H1 (cell line): ENCODE results near the gene ZNRF3. TPM values are rescaled to one million over a fixed set of nuclear protein-coding genes. Genes with fewer than 3 reads are reported as not detected.

Source experiments
- CTCF ChIA-PET: fragments of 300-600 bp; sonication (Branson Sonifier 250); formaldehyde crosslinking; loops from one replicate; lab custom pipeline; 2021; ENCODE audit not compliant: partially characterized antibody; lab: Charles Lee
- POLR2A ChIA-PET: fragments of 300-600 bp; sonication (Branson Sonifier 250); formaldehyde crosslinking; loops from one replicate; lab custom pipeline; 2021; ENCODE audit warnings: inconsistent platforms; ENCODE audit not compliant: partially characterized antibody; lab: Charles Lee
- DNase-seq, 2 experiments: peaks; one replicate each; pipeline versions ENCODE4 v3.0.0 to v3.0.0-alpha.2; 2010 to 2022; ENCODE audit warnings: low spot score in 2 of 2, low read depth in 1 of 2, mixed read lengths in 1 of 2
- FAIRE-seq: peaks from 2 replicates; lab custom pipeline; 2011; peaks lifted over from hg19 to GRCh38; lab: Jason Lieb, UNC
- H2AFZ ChIP-seq: 2 replicates; pipeline ENCODE4 v1.8.1; 2012; ENCODE audit warnings: low read length, inconsistent platforms
- H2AK5ac ChIP-seq: 2 replicates; pipeline ENCODE4 v1.6.1; 2013; ENCODE audit warnings: low read depth, low read length
- H2BK120ac ChIP-seq: replicated peaks from 2 replicates; pipeline ENCODE3; 2013; ENCODE audit warnings: low read depth, low read length, inconsistent platforms
- H2BK12ac ChIP-seq: 2 replicates; pipeline ENCODE4 v1.6.1; 2013; ENCODE audit warnings: low read depth, low read length
- H2BK15ac ChIP-seq: 2 replicates; pipeline ENCODE4 v1.6.1; 2013; ENCODE audit warnings: low read length
- H2BK20ac ChIP-seq: 2 replicates; pipeline ENCODE4 v1.6.1; 2013; ENCODE audit warnings: low read length
- H2BK5ac ChIP-seq: 2 replicates; pipeline ENCODE4 v1.6.1; 2013; ENCODE audit warnings: low read depth, low read length
- H3K14ac ChIP-seq: 2 replicates; pipeline ENCODE4 v1.6.1; 2013; ENCODE audit warnings: inconsistent platforms; ENCODE audit not compliant: insufficient read length
- H3K18ac ChIP-seq: 2 replicates; pipeline ENCODE4 v1.6.1; 2013; ENCODE audit warnings: low read length; ENCODE audit errors: extremely low read depth
- H3K23ac ChIP-seq: 2 replicates; pipeline ENCODE4 v1.6.1; 2013; ENCODE audit warnings: inconsistent platforms; ENCODE audit not compliant: insufficient read length
- H3K23me2 ChIP-seq: 2 replicates; pipeline ENCODE4 v1.6.1; 2013; ENCODE audit warnings: low read depth, low read length
- H3K27ac ChIP-seq: 2 replicates; pipeline ENCODE4 v1.6.1; 2011; ENCODE audit warnings: low read depth, low read length, inconsistent platforms
- H3K27me3 ChIP-seq, 4 experiments: replicated peaks in 1 of 4; 1 replicate in 1 of 4; 2 replicates in 3 of 4; pipeline versions ENCODE4 v1.6.1 to v1.8.1; 2011 to 2013; ENCODE audit warnings: low read length in 3 of 4, mild to moderate bottlenecking in 3 of 4, inconsistent platforms in 2 of 4, mixed read lengths in 2 of 4, moderate library complexity in 1 of 4; ENCODE audit not compliant: control insufficient read depth in 3 of 4, insufficient read depth in 3 of 4; ENCODE audit errors: extremely low read depth in 1 of 4
- H3K36me3 ChIP-seq, 4 experiments: 2 replicates each; pipeline versions ENCODE4 v1.6.1 to v1.8.1; 2011 to 2013; ENCODE audit warnings: mild to moderate bottlenecking in 4 of 4, low read length in 3 of 4, moderate library complexity in 2 of 4, control low read depth in 1 of 4, inconsistent platforms in 1 of 4; ENCODE audit not compliant: insufficient read depth in 4 of 4, control insufficient read depth in 2 of 4
- H3K4ac ChIP-seq: replicated peaks from 2 replicates; pipeline ENCODE3; 2013; ENCODE audit warnings: low read length, low read depth, mixed read lengths, inconsistent platforms; ENCODE audit not compliant: insufficient read length
- H3K4me1 ChIP-seq, 4 experiments: replicated peaks in 1 of 4; 1 replicate in 1 of 4; 2 replicates in 3 of 4; pipeline versions ENCODE4 v1.6.1 to v1.8.1; 2011 to 2013; ENCODE audit warnings: low read length in 3 of 4, inconsistent platforms in 2 of 4, mixed read lengths in 1 of 4; ENCODE audit not compliant: insufficient read depth in 4 of 4, control insufficient read depth in 3 of 4
- H3K4me2 ChIP-seq, 2 experiments: 2 replicates each; pipeline versions ENCODE4 v1.6.1 to v1.8.1; 2011 to 2013; ENCODE audit warnings: low read depth in 2 of 2, low read length in 2 of 2, control low read depth in 1 of 2, inconsistent platforms in 1 of 2, mild to moderate bottlenecking in 1 of 2; ENCODE audit not compliant: insufficient read depth in 1 of 2
- H3K4me3 ChIP-seq, 4 experiments: fragments of 200-600, 300-600 bp in 1 of 4; sonication (generic), shearing (Covaris generic), sonication (Bioruptor Twin) in 1 of 4; 2 replicates each; pipeline versions ENCODE4 v1.5.1 to v1.8.1; 2011 to 2016; ENCODE audit warnings: low read length in 4 of 4, low read depth in 3 of 4, control low read depth in 2 of 4, inconsistent platforms in 2 of 4, mild to moderate bottlenecking in 2 of 4, mixed read lengths in 1 of 4, moderate library complexity in 1 of 4; ENCODE audit not compliant: insufficient read depth in 2 of 4; ENCODE audit errors: extremely low read depth in 1 of 4
- H3K56ac ChIP-seq: replicated peaks from 2 replicates; pipeline ENCODE3; 2013; ENCODE audit warnings: low read depth, mild to moderate bottlenecking, mixed read lengths, low read length, inconsistent platforms; ENCODE audit not compliant: insufficient read length
- H3K79me1 ChIP-seq: 2 replicates; pipeline ENCODE4 v1.6.1; 2013; ENCODE audit warnings: low read depth, low read length, control low read depth
- H3K79me2 ChIP-seq, 2 experiments: 2 replicates each; pipeline versions ENCODE4 v1.6.1 to v1.8.1; 2012 to 2013; ENCODE audit warnings: low read length in 2 of 2, mild to moderate bottlenecking in 2 of 2, inconsistent platforms in 1 of 2; ENCODE audit not compliant: insufficient read depth in 2 of 2, control insufficient read depth in 1 of 2
- H3K9ac ChIP-seq, 4 experiments: replicated peaks in 1 of 4; 1 replicate in 1 of 4; 2 replicates in 3 of 4; pipeline versions ENCODE4 v1.6.1 to v1.8.1; 2011 to 2013; ENCODE audit warnings: low read depth in 3 of 4, low read length in 3 of 4, control low read depth in 2 of 4, mild to moderate bottlenecking in 2 of 4, moderate library complexity in 2 of 4, inconsistent platforms in 1 of 4; ENCODE audit errors: extremely low read depth in 1 of 4
- H3K9me3 ChIP-seq, 2 experiments: 2 replicates each; pipeline versions ENCODE4 v1.6.1 to v1.8.1; 2012 to 2013; ENCODE audit warnings: mild to moderate bottlenecking in 2 of 2, moderate library complexity in 2 of 2, control low read depth in 1 of 2, inconsistent platforms in 1 of 2, low read depth in 1 of 2, low read length in 1 of 2, mixed read lengths in 1 of 2; ENCODE audit not compliant: insufficient read depth in 2 of 2
- H4K20me1 ChIP-seq, 2 experiments: replicated peaks in 1 of 2; 2 replicates each; pipeline versions ENCODE3 to v1.8.1; 2011 to 2013; ENCODE audit warnings: inconsistent platforms in 2 of 2, low read length in 2 of 2, mild to moderate bottlenecking in 1 of 2; ENCODE audit not compliant: insufficient read depth in 2 of 2, control insufficient read depth in 1 of 2
- H4K5ac ChIP-seq: 2 replicates; pipeline ENCODE4 v1.6.1; 2013; ENCODE audit warnings: low read length, low read depth, mixed read lengths, inconsistent platforms; ENCODE audit not compliant: insufficient read length
- H4K8ac ChIP-seq: 2 replicates; pipeline ENCODE4 v1.8.0; 2013; ENCODE audit warnings: mild to moderate bottlenecking, moderate library complexity, low read length, inconsistent platforms; ENCODE audit not compliant: insufficient read depth; ENCODE audit errors: extremely low read depth
- H4K91ac ChIP-seq: replicated peaks from 2 replicates; pipeline ENCODE3; 2013; ENCODE audit warnings: low read length, mixed read lengths, inconsistent platforms; ENCODE audit not compliant: insufficient read length
- BRCA1 ChIP-seq: IDR thresholded peaks from 2 replicates; pipeline ENCODE4 v1.6.1; 2012; ENCODE audit warnings: low read depth, low read length, improper control_type of control experiment
- EZH2 ChIP-seq: fragments of 200-600 bp; sonication (generic); IDR thresholded peaks from 2 replicates; pipeline ENCODE4 v1.7.1; 2012; ENCODE audit warnings: low read depth, mild to moderate bottlenecking, moderate library complexity, low read length, inconsistent platforms; ENCODE audit not compliant: severe bottlenecking
- JUND ChIP-seq: IDR thresholded peaks from 2 replicates; pipeline ENCODE4 v1.6.1; 2011; ENCODE audit warnings: mild to moderate bottlenecking, improper control_type of control experiment, low read length
- NANOG ChIP-seq: IDR thresholded peaks from 2 replicates; pipeline ENCODE4 v1.6.1; 2011; ENCODE audit warnings: low read length, low read depth, mild to moderate bottlenecking, inconsistent platforms; ENCODE audit not compliant: insufficient read depth, poor library complexity, severe bottlenecking
- POU5F1 ChIP-seq: IDR thresholded peaks from 2 replicates; pipeline ENCODE4 v1.6.1; 2011; ENCODE audit warnings: low read depth, mild to moderate bottlenecking, low read length, moderate library complexity
- SUZ12 ChIP-seq: fragments of 200-600 bp; sonication (generic); IDR thresholded peaks from 2 replicates; pipeline ENCODE4 v1.6.1; 2012; ENCODE audit warnings: mild to moderate bottlenecking, inconsistent platforms, low read length, moderate library complexity, mixed read lengths
- TBP ChIP-seq: IDR thresholded peaks from 2 replicates; pipeline ENCODE4 v1.6.1; 2011; ENCODE audit warnings: low read depth, low read length, improper control_type of control experiment
- TCF12 ChIP-seq: IDR thresholded peaks from 2 replicates; pipeline ENCODE4 v1.6.1; 2011; ENCODE audit warnings: low read depth, mild to moderate bottlenecking, low read length
- YY1 ChIP-seq: IDR thresholded peaks from 2 replicates; pipeline ENCODE4 v1.6.1; 2011; ENCODE audit warnings: low read depth, mild to moderate bottlenecking, low read length
- WGBS, 2 experiments: shearing (Covaris generic) in 1 of 2; methylation state at CpG; one replicate each; pipeline versions ENCODE4 v1.1.6 to v1.1.7; 2013 to 2015; ENCODE audit warnings: low lambda C conversion rate in 2 of 2, mixed read lengths in 2 of 2, inconsistent platforms in 1 of 2, low coverage in 1 of 2, missing lambda C conversion rate in 1 of 2; ENCODE audit not compliant: insufficient replicate concordance in 2 of 2, insufficient coverage in 1 of 2, insufficient read length in 1 of 2; ENCODE audit errors: extremely low coverage in 1 of 2, missing lambda C conversion rate in 1 of 2; 5-methylcytosine and 5-hydroxymethylcytosine counted together
- polyA plus RNA-seq, 7 experiments: library from polyadenylated mRNA; depleted of rRNA in 3 of 7; stranded (reverse) in 5 of 7; unstranded in 2 of 7; fragments of >200 nt in 5 of 7; fragments of 200-250 nt in 2 of 7; gene quantifications; 1 replicate in 5 of 7; 2 replicates in 1 of 7; 4 replicates in 1 of 7; pipeline versions ENCODE4 v1.2.1 to v1.2.3, GENCODE V29; 2011 to 2013; ENCODE audit warnings: missing spikeins in 2 of 7, mixed read lengths in 2 of 7
- total RNA-seq: library from RNA; stranded (reverse); fragmentation: NEBNext Ultra II Directional; extraction: Animal tissue kit (Norgen Biotek cat#: 25700); gene quantifications from 2 replicates; pipeline ENCODE4 v1.2.1, GENCODE V29; 2021
- TF ChIP-seq, protein P1 (sequence below), 3 experiments: IDR thresholded peaks; 1 replicate in 2 of 3; 2 replicates in 1 of 3; pipeline versions ENCODE4 v1.5.1 to v1.6.1; 2011; ENCODE audit warnings: low read length in 3 of 3, mild to moderate bottlenecking in 3 of 3, inconsistent platforms in 2 of 3, low read depth in 1 of 3, moderate library complexity in 1 of 3; ENCODE audit not compliant: insufficient read depth in 1 of 3; ENCODE audit errors: control extremely low read depth in 1 of 3

Gene ZNRF3
- total and polyA plus RNA-seq, 2 of the 8 experiments (the other 6 are each of a cell fraction or from before 2014, with no cell fraction given), result 14.1 to 21.7 TPM

DNA sequence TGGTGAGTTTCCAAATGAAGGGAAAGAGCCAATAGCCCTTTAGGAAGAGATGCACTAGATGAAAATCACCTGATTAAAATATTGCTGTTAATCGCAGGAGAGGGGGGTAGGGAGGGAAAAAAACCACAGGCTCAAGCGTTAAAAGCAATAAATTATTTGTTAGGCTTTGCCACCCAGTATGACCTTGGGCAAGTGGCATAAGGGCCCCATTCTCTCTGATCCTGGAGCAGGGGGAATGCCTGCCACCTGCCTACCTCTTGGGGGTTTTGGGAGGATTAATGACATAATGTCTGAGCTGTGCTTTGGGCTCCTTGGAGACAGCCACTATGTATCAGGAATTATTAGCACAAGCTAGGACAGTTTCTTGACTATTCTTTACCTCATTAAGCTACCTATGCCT is 80.0 kb downstream of the ZNRF3 start:
- no peak overlapping the region for H2BK120ac ChIP-seq
- no peak overlapping the region for H2BK12ac ChIP-seq
- CTCF ChIA-PET, result interaction anchor here (1.0 to 2.3 kb wide), 6 partner anchors 11 to 107 kb away, joined by 3 to 9 read pairs (median 6); no protein-coding TSS in a partner anchor
- H3K14ac ChIP-seq, result no peak overlapping the region
- H4K91ac ChIP-seq, result no peak overlapping the region
- H3K56ac ChIP-seq, result no peak overlapping the region
- FAIRE-seq, result no peak
- 83% methylated on average over 2 of the region's 2 CpGs; no CpG with 5 or more reads in 1 of the 2 experiments for whole genome bisulfite sequencing, 2 experiments
- POLR2A ChIA-PET, result interaction anchor here (1.0 to 1.6 kb wide), 3 partner anchors 9 to 80 kb away, joined by 3 read pairs; partner anchors contain the start of gene ZNRF3
- no peak overlapping the region for H4K5ac ChIP-seq
- no peak overlapping the region for H2BK15ac ChIP-seq
- H2AK5ac ChIP-seq, result no peak overlapping the region
- no peaks in the 10 kb centered on the region for H3K23me2 ChIP-seq
- H3K23ac ChIP-seq, result no peak overlapping the region
- H3K9ac ChIP-seq, result no peak overlapping the region
- H4K8ac ChIP-seq, result no peak overlapping the region
- no peaks in the 10 kb centered on the region for H3K27me3 ChIP-seq
- peaks cover 2 to 21% (median 5%) of the 10 kb centered on the region in 4 experiments for H3K4me1 ChIP-seq
- H3K79me1 ChIP-seq, result peaks cover 14% of the 10 kb centered on the region
- DNase-seq, result no peak
- H3K27ac ChIP-seq, result no peak overlapping the region
- H3K4ac ChIP-seq, result no peak overlapping the region
- no peaks in the 10 kb centered on the region for H3K9me3 ChIP-seq
- H3K36me3 ChIP-seq, result no peaks in the 10 kb centered on the region; a peak in 1 of 8 replicates
- peaks cover 8 to 11% of the 10 kb centered on the region in 2 experiments for H4K20me1 ChIP-seq
- peaks cover 0 to 89% of the 10 kb centered on the region in 2 experiments; a peak in 2 of 4 replicates for H3K79me2 ChIP-seq
- H3K4me3 ChIP-seq, result no peak overlapping the region
- no peak overlapping the region for H2BK5ac ChIP-seq
- H2BK20ac ChIP-seq, result no peak overlapping the region
- no peak overlapping the region for H2AFZ ChIP-seq
- H3K18ac ChIP-seq, result no peak overlapping the region
- no peak overlapping the region for H3K4me2 ChIP-seq
- TF ChIP-seq TBP (no peak), SUZ12 (no peak), TCF12 (no peak), BRCA1 (no peak), JUND (no peak), YY1 (no peak), POU5F1 (no peak), EZH2 (no peak), NANOG (no peak)
- TF ChIP-seq, protein P1, sequence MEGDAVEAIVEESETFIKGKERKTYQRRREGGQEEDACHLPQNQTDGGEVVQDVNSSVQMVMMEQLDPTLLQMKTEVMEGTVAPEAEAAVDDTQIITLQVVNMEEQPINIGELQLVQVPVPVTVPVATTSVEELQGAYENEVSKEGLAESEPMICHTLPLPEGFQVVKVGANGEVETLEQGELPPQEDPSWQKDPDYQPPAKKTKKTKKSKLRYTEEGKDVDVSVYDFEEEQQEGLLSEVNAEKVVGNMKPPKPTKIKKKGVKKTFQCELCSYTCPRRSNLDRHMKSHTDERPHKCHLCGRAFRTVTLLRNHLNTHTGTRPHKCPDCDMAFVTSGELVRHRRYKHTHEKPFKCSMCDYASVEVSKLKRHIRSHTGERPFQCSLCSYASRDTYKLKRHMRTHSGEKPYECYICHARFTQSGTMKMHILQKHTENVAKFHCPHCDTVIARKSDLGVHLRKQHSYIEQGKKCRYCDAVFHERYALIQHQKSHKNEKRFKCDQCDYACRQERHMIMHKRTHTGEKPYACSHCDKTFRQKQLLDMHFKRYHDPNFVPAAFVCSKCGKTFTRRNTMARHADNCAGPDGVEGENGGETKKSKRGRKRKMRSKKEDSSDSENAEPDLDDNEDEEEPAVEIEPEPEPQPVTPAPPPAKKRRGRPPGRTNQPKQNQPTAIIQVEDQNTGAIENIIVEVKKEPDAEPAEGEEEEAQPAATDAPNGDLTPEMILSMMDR (IDR thresholded peaks at IDR 0.05; ENCODE audit: control extremely low read depth in 1 of 3, insufficient read depth in 1 of 3, low read depth in 1 of 3, low read length in 3 of 3), result no peak
